SK-N-SH (cell line): ENCODE data around the gene ACOT9. TPM values are rescaled to one million over a fixed set of nuclear protein-coding genes. Genes with fewer than 3 reads are reported as not detected.

Experiments
- CTCF ChIA-PET: fragments of 300-600, 350-600 bp; formaldehyde crosslinking; extraction: SDS; loops from one replicate; lab custom pipeline; 2021; lab: Yijun Ruan, JAX
- POLR2A ChIA-PET: fragments of 350-600 bp; sonication (Branson Sonifier 250); formaldehyde crosslinking; extraction: SDS; loops from one replicate; lab custom pipeline; 2020; ENCODE audit warnings: antibody characterized with exemption, inconsistent platforms; lab: Yijun Ruan, JAX
- DNase-seq: peaks from one replicate; pipeline ENCODE4 v3.0.0; 2012
- H2AFZ ChIP-seq: fragments of 200-600 bp; sonication (generic); 2 replicates; pipeline ENCODE4 v1.8.1; 2016; ENCODE audit warnings: antibody characterized with exemption, mild to moderate bottlenecking, low read depth
- H3F3A ChIP-seq: fragments of 200-600 bp; sonication (generic); replicated peaks from 2 replicates; pipeline ENCODE3; 2016; ENCODE audit warnings: antibody characterized with exemption, mild to moderate bottlenecking; ENCODE audit not compliant: insufficient read depth
- H3K27ac ChIP-seq, 2 experiments: fragments of 200-500 bp in 1 of 2; fragments of 200-600 bp in 1 of 2; sonication (Bioruptor generic) in 1 of 2; sonication (generic), shearing (Covaris generic) in 1 of 2; 2 replicates each; pipeline versions ENCODE4 v1.5.1 to v1.6.1; 2014 to 2016; ENCODE audit warnings: low read depth in 2 of 2, inconsistent platforms in 1 of 2, low read length in 1 of 2, mild to moderate bottlenecking in 1 of 2, mixed read lengths in 1 of 2
- H3K27me3 ChIP-seq: fragments of 200-600 bp; sonication (generic), shearing (Covaris generic); 2 replicates; pipeline ENCODE4 v1.6.1; 2016; ENCODE audit warnings: mixed run types; ENCODE audit not compliant: insufficient read depth
- H3K36me3 ChIP-seq, 2 experiments: fragments of 200-500 bp in 1 of 2; fragments of 200-600 bp in 1 of 2; sonication (Bioruptor generic) in 1 of 2; sonication (generic) in 1 of 2; replicated peaks in 1 of 2; 2 replicates each; pipeline versions ENCODE3 to v1.5.1; 2014 to 2016; ENCODE audit warnings: low read length in 1 of 2, mild to moderate bottlenecking in 1 of 2; ENCODE audit not compliant: insufficient read depth in 2 of 2, control insufficient read depth in 1 of 2
- H3K4me1 ChIP-seq, 2 experiments: fragments of 200-500 bp in 1 of 2; fragments of 200-600 bp in 1 of 2; sonication (Bioruptor generic) in 1 of 2; sonication (generic), shearing (Covaris generic) in 1 of 2; 2 replicates each; pipeline versions ENCODE4 v1.5.1 to v1.6.1; 2014 to 2016; ENCODE audit warnings: low read depth in 1 of 2, low read length in 1 of 2, mixed run types in 1 of 2; ENCODE audit not compliant: insufficient read depth in 2 of 2, control insufficient read depth in 1 of 2
- H3K4me2 ChIP-seq: fragments of 200-600 bp; sonication (generic), shearing (Covaris generic); 2 replicates; pipeline ENCODE4 v1.6.1; 2017; ENCODE audit warnings: mixed run types
- H3K4me3 ChIP-seq, 2 experiments: fragments of 200-500 bp in 1 of 2; fragments of 200-600 bp in 1 of 2; sonication (Bioruptor generic) in 1 of 2; sonication (generic), shearing (Covaris generic) in 1 of 2; 2 replicates each; pipeline versions ENCODE4 v1.5.1 to v1.8.1; 2014 to 2016; ENCODE audit warnings: low read depth in 2 of 2, inconsistent platforms in 1 of 2, low read length in 1 of 2, mild to moderate bottlenecking in 1 of 2, mixed read lengths in 1 of 2, moderate library complexity in 1 of 2
- H3K79me2 ChIP-seq: fragments of 200-600 bp; sonication (generic); 2 replicates; pipeline ENCODE4 v1.8.1; 2017; ENCODE audit warnings: mild to moderate bottlenecking; ENCODE audit not compliant: insufficient read depth
- H3K9ac ChIP-seq: fragments of 200-600 bp; sonication (generic); 2 replicates; pipeline ENCODE4 v1.6.1; 2017; ENCODE audit warnings: mixed run types
- H3K9me2 ChIP-seq: fragments of 200-600 bp; sonication (generic); 2 replicates; pipeline ENCODE4 v1.6.1; 2017; ENCODE audit warnings: mixed run types
- H3K9me3 ChIP-seq: fragments of 200-600 bp; sonication (generic); 2 replicates; pipeline ENCODE4 v1.6.1; 2017; ENCODE audit warnings: mixed run types, mild to moderate bottlenecking, moderate library complexity
- H4K20me1 ChIP-seq: fragments of 200-600 bp; sonication (generic); 2 replicates; pipeline ENCODE4 v1.6.1; 2017; ENCODE audit warnings: mild to moderate bottlenecking, mixed run types; ENCODE audit not compliant: insufficient read depth
- CTCF ChIP-seq: fragments of 200-600 bp; sonication (generic); IDR thresholded peaks from 2 replicates; pipeline ENCODE4 v1.6.1; 2017; ENCODE audit warnings: antibody characterized with exemption, mild to moderate bottlenecking, moderate library complexity
- ELF1 ChIP-seq: IDR thresholded peaks from 2 replicates; pipeline ENCODE4 v1.4.0; 2012
- EP300 ChIP-seq, 2 experiments: IDR thresholded peaks; 2 replicates each; pipeline versions ENCODE4 v1.4.0 to v1.6.1; 2012; ENCODE audit warnings: borderline replicate concordance in 1 of 2, low read depth in 1 of 2, low read length in 1 of 2
- FOXJ3 ChIP-seq: sonication (generic); formaldehyde crosslinking; IDR thresholded peaks from 2 replicates; pipeline ENCODE4 v1.5.1; 2020; ENCODE audit warnings: mild to moderate bottlenecking, missing genetic modification reagents
- FOXM1 ChIP-seq: IDR thresholded peaks from 2 replicates; pipeline ENCODE4 v1.4.0; 2012; ENCODE audit warnings: low read depth, mild to moderate bottlenecking
- GABPA ChIP-seq: IDR thresholded peaks from 2 replicates; pipeline ENCODE4 v1.4.0; 2012; ENCODE audit warnings: low read depth, mild to moderate bottlenecking
- MAX ChIP-seq: IDR thresholded peaks from 2 replicates; pipeline ENCODE4 v1.4.0; 2012; ENCODE audit warnings: low read depth
- NFIC ChIP-seq: IDR thresholded peaks from 2 replicates; pipeline ENCODE4 v1.4.0; 2012; ENCODE audit warnings: borderline replicate concordance
- NRF1 ChIP-seq: IDR thresholded peaks from 2 replicates; pipeline ENCODE4 v1.6.1; 2012; ENCODE audit warnings: low read depth, mild to moderate bottlenecking, low read length
- RCOR1 ChIP-seq: fragments of 150-350 bp; IDR thresholded peaks from 2 replicates; pipeline ENCODE4 v1.6.1; 2017; ENCODE audit warnings: antibody characterized with exemption, low read length
- RFX5 ChIP-seq: IDR thresholded peaks from 2 replicates; pipeline ENCODE4 v1.6.1; 2012; ENCODE audit warnings: mild to moderate bottlenecking, improper control_type of control experiment, low read length
- SMC3 ChIP-seq: IDR thresholded peaks from 2 replicates; pipeline ENCODE4 v1.6.1; 2012; ENCODE audit warnings: low read depth, low read length, improper control_type of control experiment
- TAF1 ChIP-seq: IDR thresholded peaks from 2 replicates; pipeline ENCODE4 v1.6.1; 2012; ENCODE audit warnings: low read depth, mild to moderate bottlenecking, low read length, moderate library complexity, borderline replicate concordance
- USF1 ChIP-seq: IDR thresholded peaks from 2 replicates; pipeline ENCODE4 v1.4.0; 2012; ENCODE audit warnings: low read depth, borderline replicate concordance
- USF2 ChIP-seq: fragments of 150-350 bp; IDR thresholded peaks from 2 replicates; pipeline ENCODE4 v1.6.1; 2017; ENCODE audit warnings: antibody characterized with exemption, low read length, low read depth, borderline replicate concordance
- ZBTB33 ChIP-seq: IDR thresholded peaks from 2 replicates; pipeline ENCODE4 v1.4.0; 2012; ENCODE audit warnings: low read depth, borderline replicate concordance
- WGBS: methylation state at CpG from one replicate; pipeline ENCODE4 v1.1.6; 2017; ENCODE audit warnings: low lambda C conversion rate; 5-methylcytosine and 5-hydroxymethylcytosine counted together
- polyA plus RNA-seq, 3 experiments: library from polyadenylated mRNA; depleted of rRNA; stranded (reverse); fragments of >200 nt; gene quantifications; 2 replicates each; pipeline ENCODE4 v1.2.3, GENCODE V29; 2012
- TF ChIP-seq, protein P1 (sequence below): IDR thresholded peaks from 2 replicates; pipeline ENCODE4; 2012

Gene ACOT9
- polyA plus RNA-seq, 1 of the 3 experiments (the other 2 are of a cell fraction): 23.7 TPM

- WGBS: 50% methylated on average over 1 of the region's 1 CpG
- H3K79me2 ChIP-seq: peaks cover 66% of the 10 kb centered on the region
- H3K27me3 ChIP-seq: no peaks in the 10 kb centered on the region; the same call in 1 of the 2 replicates
- H3K27ac ChIP-seq: no peak overlapping the region
- H3K4me3 ChIP-seq: no peak overlapping the region
- no peak overlapping the region for H3K9ac ChIP-seq
- no peak overlapping the region for H3K4me2 ChIP-seq
- no peaks in the 10 kb centered on the region for H3K9me3 ChIP-seq
- H3F3A ChIP-seq: no peaks in the 10 kb centered on the region
- no peak for DNase-seq
- POLR2A ChIA-PET: no interaction called here
- H3K4me1 ChIP-seq: no peaks in the 10 kb centered on the region
- no peaks in the 10 kb centered on the region for H3K9me2 ChIP-seq
- H3K36me3 ChIP-seq: peaks cover 9 to 26% of the 10 kb centered on the region in 2 experiments
- no peak overlapping the region for H2AFZ ChIP-seq
- CTCF ChIA-PET: no interaction called here
- TF ChIP-seq ZBTB33 (no peak), CTCF (no peak), MAX (no peak), USF1 (no peak), SMC3 (no peak), NFIC (no peak), ELF1 (no peak), USF2 (no peak), NRF1 (no peak)
- H4K20me1 ChIP-seq: peaks cover 21% of the 10 kb centered on the region
These were observed 11.1 kb downstream of the ACOT9 start for GRCh38 chrX:23731951-23732350.

- Histone ChIP-seq H3K9me3 (no peaks in the 10 kb centered on the region), H2AFZ (no peak overlapping the region), H3K4me1 (no peaks in the 10 kb centered on the region), H3K4me2 (no peak overlapping the region), H3K27me3 (no peaks in the 10 kb centered on the region; the same call in 1 of the 2 replicates), H4K20me1 (peaks cover 5% of the 10 kb centered on the region; the same call in 1 of the 2 replicates), H3K36me3 (peaks cover 9 to 32% of the 10 kb centered on the region in 2 experiments), H3K9me2 (no peaks in the 10 kb centered on the region), H3K27ac (no peak overlapping the region), H3K9ac (no peak overlapping the region), H3K79me2 (peaks cover 44% of the 10 kb centered on the region; the same call in 1 of the 2 replicates), H3K4me3 (no peak overlapping the region), H3F3A (no peaks in the 10 kb centered on the region)
- POLR2A ChIA-PET: no interaction called here
- no peak for DNase-seq
- CTCF ChIA-PET: interaction anchor here (1.1 kb wide), 2 partner anchors 53 to 173 kb away, joined by 3 to 4 read pairs; no protein-coding TSS in a partner anchor
- 44% methylated on average over 1 of the region's 1 CpG for WGBS
- TF ChIP-seq GABPA (no peak), MAX (no peak), RFX5 (no peak), EP300 (IDR thresholded peaks at IDR 0.05; ENCODE audit: borderline replicate concordance in 1 of 2, low read depth in 1 of 2, low read length in 1 of 2) (no peak), NRF1 (no peak), USF2 (no peak), USF1 (no peak), FOXJ3 (CRISPR knock-in tag) (no peak), NFIC (no peak), ELF1 (no peak), FOXM1 (no peak), TAF1 (no peak), RCOR1 (no peak)
- TF ChIP-seq, protein P1, sequence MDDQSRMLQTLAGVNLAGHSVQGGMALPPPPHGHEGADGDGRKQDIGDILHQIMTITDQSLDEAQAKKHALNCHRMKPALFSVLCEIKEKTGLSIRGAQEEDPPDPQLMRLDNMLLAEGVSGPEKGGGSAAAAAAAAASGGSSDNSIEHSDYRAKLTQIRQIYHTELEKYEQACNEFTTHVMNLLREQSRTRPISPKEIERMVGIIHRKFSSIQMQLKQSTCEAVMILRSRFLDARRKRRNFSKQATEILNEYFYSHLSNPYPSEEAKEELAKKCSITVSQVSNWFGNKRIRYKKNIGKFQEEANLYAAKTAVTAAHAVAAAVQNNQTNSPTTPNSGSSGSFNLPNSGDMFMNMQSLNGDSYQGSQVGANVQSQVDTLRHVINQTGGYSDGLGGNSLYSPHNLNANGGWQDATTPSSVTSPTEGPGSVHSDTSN: no peak
These were observed 13.9 kb downstream of the ACOT9 start for GRCh38 chrX:23729214-23729613.
